HCT116 (cell line): ENCODE data around the gene DNAJC8. TPM values are rescaled to one million over a fixed set of nuclear protein-coding genes. Genes with fewer than 3 reads are reported as not detected.

Experiments
- ATAC-seq: fragments of 200-7000 bp; cut with Tn5 transposase; 2 replicates; pipeline ENCODE4 v1.9.1; 2020; ENCODE audit warnings: mild to moderate bottlenecking, moderate library complexity
- BruUV-seq: library from RNA; stranded (reverse); fragments of 400-500 nt; replicated peaks from 2 replicates; lab custom pipeline; 2021; lab: Mats Ljungman, UMichigan
- CTCF ChIA-PET: fragments of 300-600 bp; sonication (Branson Sonifier 250); formaldehyde crosslinking; loops from one replicate; lab custom pipeline; 2021; ENCODE audit warnings: antibody characterized with exemption; lab: Charles Lee
- POLR2A ChIA-PET: fragments of 300-600, 350-600 bp; sonication (Branson Sonifier 250); formaldehyde crosslinking; loops from one replicate; lab custom pipeline; 2021; ENCODE audit warnings: antibody characterized with exemption; lab: Charles Lee
- RAD21 ChIA-PET, 2 experiments: fragments of 300-600 bp; sonication (Branson Sonifier 250); formaldehyde crosslinking; loops; one replicate each; lab custom pipeline; 2023; ENCODE audit warnings: low total read pairs in 2 of 2; ENCODE audit not compliant: uncharacterized antibody in 2 of 2, unreplicated experiment in 2 of 2, low non-redundant PET in 1 of 2; lab: Charles Lee
- DNase-seq: peaks from one replicate; pipeline ENCODE4 v3.0.0-alpha.2; 2010; ENCODE audit warnings: low read depth, low spot score
- H2AFZ ChIP-seq: fragments of 200-600 bp; shearing (Covaris generic), sonication (generic); 2 replicates; pipeline ENCODE4 v1.6.1; 2017; ENCODE audit warnings: low read depth, mixed run types, mixed read lengths, antibody characterized with exemption, low read length; ENCODE audit not compliant: poor library complexity, severe bottlenecking
- H3K27ac ChIP-seq: 2 replicates; pipeline ENCODE4 v1.5.1; 2012; ENCODE audit warnings: low read depth, low read length
- H3K27me3 ChIP-seq: fragments of 200-600 bp; sonication (generic); 2 replicates; pipeline ENCODE4 v1.6.1; 2016; ENCODE audit warnings: mixed run types, low read length, mixed read lengths; ENCODE audit not compliant: insufficient read depth
- H3K36me3 ChIP-seq, 2 experiments: fragments of 200-500 bp in 1 of 2; fragments of 200-600 bp in 1 of 2; sonication (Bioruptor generic) in 1 of 2; sonication (generic) in 1 of 2; 2 replicates each; pipeline versions ENCODE4 v1.5.1 to v1.6.1; 2014 to 2016; ENCODE audit warnings: low read length in 2 of 2, inconsistent platforms in 1 of 2, mixed read lengths in 1 of 2, mixed run types in 1 of 2; ENCODE audit not compliant: insufficient read depth in 2 of 2, control insufficient read depth in 1 of 2
- H3K4me1 ChIP-seq, 2 experiments: fragments of 200-600 bp in 1 of 2; sonication (generic) in 1 of 2; 2 replicates each; pipeline versions ENCODE4 v1.5.1 to v1.6.1; 2012 to 2017; ENCODE audit warnings: low read length in 2 of 2, inconsistent platforms in 1 of 2, mild to moderate bottlenecking in 1 of 2, mixed read lengths in 1 of 2, mixed run types in 1 of 2, moderate library complexity in 1 of 2; ENCODE audit not compliant: insufficient read depth in 2 of 2, control insufficient read depth in 1 of 2
- H3K4me2 ChIP-seq: fragments of 200-600 bp; sonication (generic); 2 replicates; pipeline ENCODE4 v1.6.1; 2017; ENCODE audit warnings: mixed run types, low read length, mixed read lengths
- H3K4me3 ChIP-seq, 2 experiments: fragments of 200-600 bp in 1 of 2; sonication (generic) in 1 of 2; replicated peaks in 1 of 2; 2 replicates each; pipeline ENCODE4 v1.5.1; 2011 to 2016; ENCODE audit warnings: low read length in 2 of 2, control low read depth in 1 of 2, low read depth in 1 of 2, mild to moderate bottlenecking in 1 of 2, mixed read lengths in 1 of 2, mixed run types in 1 of 2
- H3K79me2 ChIP-seq: fragments of 200-600 bp; sonication (generic); 2 replicates; pipeline ENCODE4 v1.6.1; 2017; ENCODE audit warnings: mild to moderate bottlenecking, mixed run types, low read length, moderate library complexity, mixed read lengths; ENCODE audit not compliant: insufficient read depth
- H3K9ac ChIP-seq: fragments of 200-600 bp; sonication (generic); 2 replicates; pipeline ENCODE4 v1.6.1; 2016; ENCODE audit warnings: low read length, mixed read lengths
- H3K9me2 ChIP-seq: fragments of 200-600 bp; sonication (generic), shearing (Covaris generic); 2 replicates; pipeline ENCODE4 v1.6.1; 2017; ENCODE audit warnings: mixed run types, mild to moderate bottlenecking, moderate library complexity; ENCODE audit not compliant: insufficient read depth
- H3K9me3 ChIP-seq, 2 experiments: fragments of 200-500 bp in 1 of 2; fragments of 200-600 bp in 1 of 2; sonication (Bioruptor generic) in 1 of 2; sonication (generic) in 1 of 2; 2 replicates each; pipeline ENCODE4 v1.6.1; 2014 to 2017; ENCODE audit warnings: low read length in 2 of 2, mixed read lengths in 2 of 2, inconsistent platforms in 1 of 2, low read depth in 1 of 2, mild to moderate bottlenecking in 1 of 2, mixed run types in 1 of 2, moderate library complexity in 1 of 2; ENCODE audit not compliant: control insufficient read depth in 1 of 2, insufficient read depth in 1 of 2
- H4K20me1 ChIP-seq: fragments of 200-600 bp; sonication (generic), shearing (Covaris generic); 2 replicates; pipeline ENCODE4 v1.6.1; 2017; ENCODE audit warnings: mixed run types, mild to moderate bottlenecking, moderate library complexity; ENCODE audit not compliant: insufficient read depth
- ATF3 ChIP-seq: IDR thresholded peaks from 2 replicates; pipeline ENCODE4 v1.6.1; 2012
- CBX3 ChIP-seq: IDR thresholded peaks from 2 replicates; pipeline ENCODE4 v1.6.1; 2012; ENCODE audit warnings: low read depth
- CEBPB ChIP-seq: IDR thresholded peaks from 2 replicates; pipeline ENCODE4 v1.6.1; 2012; ENCODE audit warnings: low read depth
- CTCF ChIP-seq, 3 experiments: fragments of 200-600 bp in 1 of 3; sonication (generic) in 1 of 3; IDR thresholded peaks in 2 of 3; conservative IDR thresholded peaks in 1 of 3; 2 replicates each; pipeline ENCODE4 v1.5.1; 2012 to 2017; ENCODE audit warnings: low read depth in 2 of 3, low read length in 2 of 3, antibody characterized with exemption in 1 of 3, borderline replicate concordance in 1 of 3, control low read depth in 1 of 3, mild to moderate bottlenecking in 1 of 3, mixed read lengths in 1 of 3, mixed run types in 1 of 3, moderate library complexity in 1 of 3; ENCODE audit not compliant: insufficient read depth in 1 of 3
- EGR1 ChIP-seq: IDR thresholded peaks from 2 replicates; pipeline ENCODE4 v1.6.1; 2012; ENCODE audit warnings: low read depth
- ELF1 ChIP-seq: IDR thresholded peaks from 2 replicates; pipeline ENCODE4 v1.6.1; 2012; ENCODE audit warnings: low read depth, borderline replicate concordance
- EZH2 ChIP-seq: fragments of 200-600 bp; sonication (generic); IDR thresholded peaks from 2 replicates; pipeline ENCODE4 v1.6.1; 2017; ENCODE audit warnings: antibody characterized with exemption, mixed run types
- EZH2phosphoT487 ChIP-seq: fragments of 200-600 bp; IDR thresholded peaks from 2 replicates; pipeline ENCODE4 v1.6.1; 2018; ENCODE audit warnings: antibody characterized with exemption, borderline replicate concordance
- FOSL1 ChIP-seq: IDR thresholded peaks from 2 replicates; pipeline ENCODE4 v1.6.1; 2012; ENCODE audit warnings: low read depth
- MAX ChIP-seq: IDR thresholded peaks from 2 replicates; pipeline ENCODE4 v1.6.1; 2012
- RAD21 ChIP-seq: IDR thresholded peaks from 2 replicates; pipeline ENCODE4 v1.6.1; 2012; ENCODE audit warnings: low read depth, mild to moderate bottlenecking
- REST ChIP-seq: IDR thresholded peaks from 2 replicates; pipeline ENCODE4 v1.6.1; 2012; ENCODE audit warnings: low read depth
- SIN3A ChIP-seq: IDR thresholded peaks from 2 replicates; pipeline ENCODE4 v1.6.1; 2012; ENCODE audit warnings: low read depth
- SP1 ChIP-seq: IDR thresholded peaks from 2 replicates; pipeline ENCODE4 v1.6.1; 2012; ENCODE audit warnings: low read depth
- SRF ChIP-seq: IDR thresholded peaks from 2 replicates; pipeline ENCODE4 v1.6.1; 2012; ENCODE audit warnings: low read depth
- TCF7L2 ChIP-seq: IDR thresholded peaks from 2 replicates; pipeline ENCODE4 v1.7.0; 2011; ENCODE audit warnings: borderline replicate concordance, inconsistent platforms; ENCODE audit not compliant: insufficient read depth, insufficient read length; ENCODE audit errors: extremely low read depth
- YY1 ChIP-seq: IDR thresholded peaks from 2 replicates; pipeline ENCODE4 v1.6.1; 2011; ENCODE audit warnings: low read length, low read depth, moderate library complexity, mild to moderate bottlenecking; ENCODE audit not compliant: insufficient replicate concordance; ENCODE audit errors: extremely low read depth
- ZBTB33 ChIP-seq: IDR thresholded peaks from 2 replicates; pipeline ENCODE4 v1.6.1; 2011; ENCODE audit warnings: mild to moderate bottlenecking, low read length, moderate library complexity; ENCODE audit not compliant: insufficient replicate concordance; ENCODE audit errors: extremely low read depth
- ZFX ChIP-seq: fragments of 450-650 bp; IDR thresholded peaks from 2 replicates; pipeline ENCODE4 v1.6.1; 2017
- ZNF274 ChIP-seq: fragments of 200-500 bp; sonication (Bioruptor generic); IDR thresholded peaks from 2 replicates; pipeline ENCODE4 v1.6.1; 2014; ENCODE audit warnings: mild to moderate bottlenecking, low read depth, low read length, inconsistent platforms
- intact Hi-C: fragments of 100-400 bp; cut with micrococcal nuclease; formaldehyde crosslinking; loops from 2 replicates; pipeline ENCODE4 v1.10.0; 2022
- total RNA-seq: library from RNA; stranded (reverse); gene quantifications from one replicate; pipeline ENCODE4 v1.2.1, GENCODE V29; 2021; ENCODE audit not compliant: unreplicated experiment

The DNAJC8 gene
- total RNA-seq, 1 experiment from 2014 or later = 102 TPM

GRCh38 chr1:28243685-28244311 lies 11.0 kb upstream of the DNAJC8 start:
- ChIA-PET RAD21 (no interaction called here), POLR2A (no interaction called here), CTCF (no interaction called here)
- no peak for DNase-seq
- Histone ChIP-seq H3K27me3 (no peaks in the 10 kb centered on the region), H3K4me3 (no peak overlapping the region), H3K27ac (no peak overlapping the region), H3K36me3 (no peaks in the 10 kb centered on the region), H3K79me2 (no peaks in the 10 kb centered on the region), H3K9ac (no peak overlapping the region), H3K4me1 (peaks cover 13 to 16% of the 10 kb centered on the region in 2 experiments), H2AFZ (no peak overlapping the region), H3K9me2 (no peaks in the 10 kb centered on the region), H4K20me1 (no peaks in the 10 kb centered on the region), H3K9me3 (no peaks in the 10 kb centered on the region), H3K4me2 (no peak overlapping the region)
- no peak for ATAC-seq
- TF ChIP-seq SIN3A (no peak), CBX3 (no peak), ATF3 (no peak), EZH2phosphoT487 (no peak), MAX (no peak), EGR1 (no peak), RAD21 (no peak), ZNF274 (no peak), SP1 (no peak), YY1 (no peak), TCF7L2 (no peak), CTCF (IDR thresholded peaks at IDR 0.05 in 2 of 3, conservative IDR thresholded peaks at IDR 0.05 in 1 of 3; ENCODE audit: borderline replicate concordance in 1 of 3, insufficient read depth in 1 of 3, low read depth in 2 of 3, low read length in 2 of 3) (no peak), ELF1 (no peak), FOSL1 (no peak), ZFX (no peak), REST (no peak), CEBPB (no peak), ZBTB33 (no peak), SRF (no peak), EZH2 (no peak)
- intact Hi-C loops = no loop called here
- BruUV-seq = no TSS peak
